ENCODE results near the gene RAD54L.
"Not testable (repeated sequence)": the region's sequence is repeated elsewhere in the genome, so short reads cannot be mapped to it uniquely, and the experiment has no call there.

Gene RAD54L

GRCh38 chr1:46315669-46316403, 68.3 kb downstream of the RAD54L start:
- TF ChIP-seq MYC (IDR thresholded peaks at IDR 0.05; ENCODE audit: low read depth, low read length) (no peak), MAX (IDR thresholded peaks at IDR 0.05; ENCODE audit: low read depth, low read length) (no peak)
- no peak for DNase-seq (ENCODE audit: low read depth)
- H3K4me3 ChIP-seq (ENCODE audit: low read depth, low read length) = no peak overlapping the region

DNA sequence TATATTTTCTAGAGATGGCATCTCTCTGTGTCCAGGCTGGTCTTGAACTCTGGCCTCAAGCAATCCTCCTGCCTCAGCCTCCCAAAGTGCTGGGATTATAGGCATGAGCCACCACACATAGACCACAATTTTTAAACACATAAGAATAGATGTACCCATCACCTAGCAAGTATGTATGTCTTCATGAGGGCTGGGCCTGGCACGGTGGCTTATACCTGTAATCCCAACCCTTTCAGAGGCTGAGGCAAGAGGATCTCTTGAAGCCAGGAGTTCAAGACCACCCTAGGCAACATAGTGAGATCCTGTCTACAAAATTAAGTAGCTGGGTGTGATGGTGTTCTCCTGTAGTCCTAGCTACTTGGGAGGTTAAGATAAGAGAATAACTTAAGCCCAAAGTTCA, 69.8 kb downstream of the RAD54L start:
- no peak overlapping the region for H3K4me3 ChIP-seq (ENCODE audit: low read depth, low read length)

DNA sequence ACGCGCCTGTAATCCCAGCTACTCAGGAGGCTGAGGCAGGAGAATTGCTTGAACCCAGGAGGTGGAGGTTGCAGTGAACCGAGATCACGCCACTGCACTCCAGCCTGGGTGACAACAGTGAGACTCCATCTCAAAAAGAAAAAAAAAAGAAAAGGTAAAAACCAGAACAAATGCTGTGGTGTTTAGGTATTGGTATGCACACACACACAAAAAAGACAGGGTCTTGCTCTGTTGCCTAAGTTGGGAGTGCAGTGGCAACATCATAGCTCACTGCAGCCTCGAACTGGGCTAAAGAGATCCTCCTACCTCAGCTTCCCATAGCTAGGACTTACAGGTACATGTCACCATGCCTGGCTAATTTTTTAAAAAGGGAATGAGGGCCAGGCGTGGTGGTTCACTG, 71.7 kb downstream of the RAD54L start:
- H3K4me3 ChIP-seq (ENCODE audit: low read depth, low read length); DNase-seq (ENCODE audit: low read depth): not testable (repeated sequence)

More for the DNA sequence above, 69.8 kb downstream of the RAD54L start:
- no peak for DNase-seq (ENCODE audit: low read depth)
- TF ChIP-seq MAX (IDR thresholded peaks at IDR 0.05; ENCODE audit: low read depth, low read length) = no peak
- TF ChIP-seq POLR2A (IDR thresholded peaks at IDR 0.05; ENCODE audit: extremely low read depth, insufficient read length) = no peak
- no peak for TF ChIP-seq CTCF (IDR thresholded peaks at IDR 0.05; ENCODE audit: low read depth, low read length)
- TF ChIP-seq MYC (IDR thresholded peaks at IDR 0.05; ENCODE audit: low read depth, low read length) = no peak

DNA sequence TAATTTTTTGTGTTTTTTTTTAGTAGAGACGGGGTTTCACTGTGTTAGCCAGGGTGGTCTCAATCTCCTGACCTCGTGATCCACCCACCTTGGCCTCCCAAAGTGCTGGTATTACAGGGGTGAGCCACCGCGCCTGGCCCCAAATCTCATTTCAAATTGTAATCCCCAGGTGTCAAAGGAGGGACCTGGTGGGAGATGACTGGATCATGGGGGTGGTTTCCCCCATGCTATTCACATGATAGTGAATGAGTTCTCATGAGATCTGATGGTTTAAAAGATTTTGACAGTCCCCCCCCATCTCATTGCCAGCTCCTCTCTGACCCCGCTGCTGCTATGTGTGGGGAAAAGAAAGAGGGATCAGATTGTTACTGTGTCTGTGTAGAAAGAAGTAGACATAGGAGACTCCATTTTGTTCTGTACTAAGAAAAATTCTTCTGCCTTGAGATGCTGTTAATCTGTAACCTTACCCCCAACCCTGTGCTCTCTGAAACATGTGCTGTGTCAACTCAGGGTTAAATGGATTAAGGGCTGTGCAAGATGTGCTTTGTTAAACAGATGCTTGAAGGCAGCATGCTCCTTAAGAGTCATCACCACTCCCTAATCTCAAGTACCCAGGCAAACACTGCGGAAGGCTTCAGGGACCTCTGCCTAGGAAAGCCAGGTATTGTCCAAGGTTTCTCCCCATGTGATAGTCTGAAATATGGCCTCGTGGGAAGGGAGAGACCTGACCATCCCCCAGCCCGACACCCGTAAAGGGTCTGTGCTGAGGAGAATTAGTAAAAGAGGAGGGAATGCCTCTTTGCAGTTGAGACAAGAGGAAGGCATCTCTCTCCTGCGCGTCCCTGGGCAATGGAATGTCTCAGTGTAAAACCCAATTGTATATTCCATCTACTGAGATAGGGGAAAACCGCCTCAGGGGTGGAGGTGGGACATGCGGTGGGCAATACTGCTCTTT, 72.7 kb downstream of the RAD54L start:
- H3K4me3 ChIP-seq (ENCODE audit: low read depth, low read length); DNase-seq (ENCODE audit: low read depth): not testable (repeated sequence)

DNA sequence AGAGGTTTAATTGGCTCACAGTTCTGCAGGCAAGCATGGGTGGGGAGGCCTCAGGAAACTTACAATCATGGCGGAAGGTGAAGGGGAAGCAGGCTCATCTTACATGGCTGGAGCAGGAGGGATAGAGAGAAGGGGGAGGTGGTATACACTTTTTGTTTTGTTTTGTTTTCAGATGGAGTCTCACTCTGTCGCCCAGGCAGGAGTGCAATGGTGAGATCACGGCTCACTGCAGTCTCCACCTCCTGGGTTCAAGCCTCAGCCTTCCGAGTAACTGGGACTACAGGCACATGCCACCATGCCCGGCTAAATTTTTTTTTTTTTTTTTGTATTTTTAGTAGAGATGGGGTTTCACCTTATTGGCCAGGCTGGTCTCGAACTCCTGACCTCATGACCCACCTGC, 74.6 kb downstream of the RAD54L start:
- DNase-seq (ENCODE audit: low read depth); H3K4me3 ChIP-seq (ENCODE audit: low read depth, low read length): not testable (repeated sequence)

- not testable (repeated sequence) for DNase-seq (ENCODE audit: low read depth); H3K4me3 ChIP-seq (ENCODE audit: low read depth, low read length)
Measured at GRCh38 chr1:46325285-46326076, 77.9 kb downstream of the RAD54L start.

All from NB4 (cell line).